Endothelial cell of umbilical vein (primary cell): ENCODE results near the gene NUDT3. TPM values are rescaled to one million over a fixed set of nuclear protein-coding genes. Genes with fewer than 3 reads are reported as not detected.

Experiments used
- BruUV-seq: library from RNA; stranded (reverse); fragments of 400-500 nt; replicated peaks from 2 replicates; lab custom pipeline; 2021; lab: Mats Ljungman, UMichigan
- CTCF ChIA-PET: fragments of 300-600, 350-600 bp; sonication (Branson Sonifier 250); formaldehyde crosslinking; loops from one replicate; lab custom pipeline; 2021; ENCODE audit warnings: antibody characterized with exemption, inconsistent platforms; lab: Charles Lee
- POLR2A ChIA-PET: fragments of 300-600, 350-600 bp; sonication (Branson Sonifier 250); formaldehyde crosslinking; loops from one replicate; lab custom pipeline; 2021; ENCODE audit warnings: antibody characterized with exemption, inconsistent platforms; lab: Charles Lee
- DNase-seq: peaks from one replicate; pipeline ENCODE4 v3.0.0-alpha.2; 2011; ENCODE audit warnings: low read depth, low spot score
- FAIRE-seq: peaks from 2 replicates; lab custom pipeline; 2011; peaks lifted over from hg19 to GRCh38; lab: Jason Lieb, UNC
- H2AFZ ChIP-seq: 2 replicates; pipeline ENCODE4 v1.6.0; 2012; ENCODE audit warnings: low read depth, low read length, control low read depth, inconsistent platforms
- H3K27ac ChIP-seq: 2 replicates; pipeline ENCODE4 v1.5.1; 2011; ENCODE audit warnings: low read depth, mild to moderate bottlenecking, control low read depth, low read length, moderate library complexity; ENCODE audit not compliant: insufficient read depth
- H3K27me3 ChIP-seq, 2 experiments: 2 replicates each; pipeline versions ENCODE4 v1.6.0 to v1.6.1; 2011; ENCODE audit warnings: low read length in 2 of 2, mixed read lengths in 1 of 2; ENCODE audit not compliant: control insufficient read depth in 2 of 2, insufficient read depth in 2 of 2
- H3K36me3 ChIP-seq, 2 experiments: 2 replicates in 1 of 2; 3 replicates in 1 of 2; pipeline ENCODE4 v1.5.1; 2011; ENCODE audit warnings: low read length in 2 of 2, mild to moderate bottlenecking in 1 of 2, moderate library complexity in 1 of 2; ENCODE audit not compliant: control insufficient read depth in 2 of 2, insufficient read depth in 2 of 2; ENCODE audit errors: extremely low read depth in 1 of 2
- H3K4me1 ChIP-seq: 3 replicates; pipeline ENCODE4 v1.5.1; 2011; ENCODE audit warnings: mild to moderate bottlenecking, low read length; ENCODE audit not compliant: control insufficient read depth, insufficient read depth; ENCODE audit errors: extremely low read depth
- H3K4me2 ChIP-seq: 2 replicates; pipeline ENCODE4 v1.6.1; 2011; ENCODE audit warnings: low read length, control low read depth, mixed read lengths; ENCODE audit not compliant: insufficient read depth
- H3K4me3 ChIP-seq, 3 experiments: fragments of 200-600 bp in 1 of 3; sonication (generic), shearing (Covaris generic) in 1 of 3; replicated peaks in 1 of 3; 2 replicates each; pipeline ENCODE4 v1.5.1; 2011 to 2016; ENCODE audit warnings: control low read depth in 3 of 3, low read length in 3 of 3, mild to moderate bottlenecking in 2 of 3, inconsistent platforms in 1 of 3, low read depth in 1 of 3, moderate library complexity in 1 of 3; ENCODE audit not compliant: insufficient read depth in 1 of 3
- H3K79me2 ChIP-seq: 2 replicates; pipeline ENCODE4 v1.6.0; 2012; ENCODE audit warnings: low read length, inconsistent platforms; ENCODE audit not compliant: control insufficient read depth, insufficient read depth
- H3K9ac ChIP-seq: replicated peaks from 2 replicates; pipeline ENCODE3; 2011; ENCODE audit warnings: low read length, control low read depth; ENCODE audit not compliant: insufficient read depth; ENCODE audit errors: extremely low read depth
- H3K9me1 ChIP-seq: replicated peaks from 3 replicates; pipeline ENCODE4 v1.6.0; 2011; ENCODE audit warnings: mild to moderate bottlenecking, low read length; ENCODE audit not compliant: control insufficient read depth, insufficient read depth; ENCODE audit errors: extremely low read depth
- H3K9me3 ChIP-seq: replicated peaks from 2 replicates; pipeline ENCODE4 v1.5.1; 2012; ENCODE audit warnings: low read length, inconsistent platforms; ENCODE audit not compliant: control insufficient read depth, insufficient read depth
- H4K20me1 ChIP-seq: replicated peaks from 2 replicates; pipeline ENCODE3; 2011; ENCODE audit warnings: mild to moderate bottlenecking, low read length; ENCODE audit not compliant: control insufficient read depth, insufficient read depth; ENCODE audit errors: extremely low read depth
- CTCF ChIP-seq, 2 donors: IDR thresholded peaks; 1 replicate in 1 of 2; 2 replicates in 1 of 2; pipeline ENCODE4 v1.5.1; 2011; ENCODE audit warnings: low read length in 2 of 2, mild to moderate bottlenecking in 2 of 2, moderate library complexity in 2 of 2, control low read depth in 1 of 2, inconsistent platforms in 1 of 2, low read depth in 1 of 2; ENCODE audit not compliant: insufficient read depth in 1 of 2; ENCODE audit errors: extremely low read depth in 1 of 2
- EZH2 ChIP-seq: IDR thresholded peaks from 2 replicates; pipeline ENCODE4 v1.6.1; 2012; ENCODE audit warnings: borderline replicate concordance, low read depth, mild to moderate bottlenecking, moderate library complexity, low read length, inconsistent platforms; ENCODE audit not compliant: severe bottlenecking
- FOS ChIP-seq: IDR thresholded peaks from 2 replicates; pipeline ENCODE4 v1.6.1; 2011; ENCODE audit warnings: mild to moderate bottlenecking, low read length, moderate library complexity, borderline replicate concordance; ENCODE audit not compliant: insufficient read depth
- GATA2 ChIP-seq: IDR thresholded peaks from 2 replicates; pipeline ENCODE4 v1.7.0; 2011; ENCODE audit warnings: low read depth, mild to moderate bottlenecking, moderate library complexity, mixed read lengths, low read length; ENCODE audit not compliant: insufficient read length, insufficient read depth
- JUN ChIP-seq: IDR thresholded peaks from 2 replicates; pipeline ENCODE4 v1.6.1; 2011; ENCODE audit warnings: borderline replicate concordance, low read depth; ENCODE audit not compliant: insufficient read length, insufficient read depth
- MAX ChIP-seq: IDR thresholded peaks from 2 replicates; pipeline ENCODE4 v1.6.1; 2011; ENCODE audit not compliant: insufficient read depth, insufficient read length
- MYC ChIP-seq: IDR thresholded peaks from one replicate; pipeline ENCODE4 v1.6.1; 2011; ENCODE audit warnings: mild to moderate bottlenecking, low read depth, low read length
- POLR2A ChIP-seq: IDR thresholded peaks from 2 replicates; pipeline ENCODE4 v1.6.1; 2012; ENCODE audit warnings: low read depth, mild to moderate bottlenecking, control low read depth, low read length
- POLR2AphosphoS5 ChIP-seq: IDR thresholded peaks from 2 replicates; pipeline ENCODE4 v1.6.1; 2012; ENCODE audit warnings: low read depth, mild to moderate bottlenecking, control low read depth, low read length, moderate library complexity; ENCODE audit not compliant: insufficient read depth
- dilution Hi-C: fragments of 300-500 bp; cut with MboI; formaldehyde crosslinking; loops from one replicate; pipeline ENCODE4 v1.15.0; 2019; ENCODE audit warnings: low sequenced_read_pairs; ENCODE audit not compliant: extremely low pct_ligation_motif_present
- intact Hi-C: fragments of 100-400 bp; cut with micrococcal nuclease; formaldehyde crosslinking; loops from one replicate; pipeline ENCODE4 v1.10.0; 2022
- polyA plus RNA-seq, 4 experiments: library from polyadenylated mRNA; depleted of rRNA in 3 of 4; stranded (reverse) in 3 of 4; unstranded in 1 of 4; fragments of >200 nt; gene quantifications; 2 replicates each; pipeline versions ENCODE4 v1.2.1 to v1.2.3, GENCODE V29; 2011 to 2012; ENCODE audit warnings: missing spikeins in 1 of 4
- total RNA-seq: library from RNA; stranded (reverse); gene quantifications from 2 replicates; pipeline ENCODE4 v1.2.3, GENCODE V29; 2021

The NUDT3 gene
- total and polyA plus RNA-seq, 2 donors (not counting 3 experiments of a cell fraction or from before 2014, with no cell fraction given), result 11.9 to 30.9 TPM

- Histone ChIP-seq H3K27ac (no peak overlapping the region), H3K4me3 (no peak overlapping the region), H3K27me3 (no peaks in the 10 kb centered on the region), H3K9me3 (no peaks in the 10 kb centered on the region), H2AFZ (no peak overlapping the region), H3K36me3 (no peaks in the 10 kb centered on the region), H4K20me1 (no peaks in the 10 kb centered on the region), H3K9me1 (no peaks in the 10 kb centered on the region), H3K4me2 (no peak overlapping the region), H3K79me2 (no peaks in the 10 kb centered on the region), H3K9ac (no peak overlapping the region), H3K4me1 (no peaks in the 10 kb centered on the region)
- dilution Hi-C loops (no loop called here), intact Hi-C loops (no loop called here)
- FAIRE-seq (no peak), DNase-seq (no peak)
- POLR2A ChIA-PET, result interaction anchor here (0.6 kb wide), 1 partner anchor 17 kb away, joined by 5 read pairs; no protein-coding TSS in a partner anchor
- CTCF ChIA-PET, result interaction anchor here (1.2 to 2.0 kb wide), 2 partner anchors 10 to 25 kb away, joined by 3 to 6 read pairs; no protein-coding TSS in a partner anchor
- no TSS peak for BruUV-seq
- TF ChIP-seq MAX (no peak), FOS (no peak), EZH2 (no peak), JUN (no peak), POLR2A (no peak), MYC (no peak), POLR2AphosphoS5 (no peak), CTCF (IDR thresholded peaks at IDR 0.05; ENCODE audit: extremely low read depth in 1 of 2, insufficient read depth in 1 of 2, low read depth in 1 of 2, low read length in 2 of 2) (no peak), GATA2 (no peak)
These were observed 47.0 kb upstream of the NUDT3 start for GRCh38 chr6:34439442-34439841.
